ENCODE results near the gene HACD2.

Gene HACD2

DNA sequence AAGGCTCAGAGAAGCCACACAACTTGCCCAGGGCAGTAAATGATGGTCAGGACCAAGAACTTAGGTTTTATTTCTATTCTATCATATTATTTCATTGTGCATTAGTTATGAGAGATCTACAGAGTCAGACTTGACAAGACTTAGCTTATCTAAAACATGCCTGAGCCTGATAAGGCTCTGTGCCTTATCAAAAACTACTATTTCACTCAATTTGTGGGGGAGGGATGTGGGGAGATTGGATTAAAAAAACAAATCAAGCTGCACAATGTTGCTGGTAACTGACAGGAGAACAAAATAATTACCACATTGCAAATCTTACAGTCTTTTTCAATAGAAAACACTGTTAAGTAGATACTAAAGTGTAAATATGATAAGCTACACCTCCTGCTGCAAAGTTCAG lies 16.0 kb downstream of the HACD2 start:
- no peak for DNase-seq

DNA sequence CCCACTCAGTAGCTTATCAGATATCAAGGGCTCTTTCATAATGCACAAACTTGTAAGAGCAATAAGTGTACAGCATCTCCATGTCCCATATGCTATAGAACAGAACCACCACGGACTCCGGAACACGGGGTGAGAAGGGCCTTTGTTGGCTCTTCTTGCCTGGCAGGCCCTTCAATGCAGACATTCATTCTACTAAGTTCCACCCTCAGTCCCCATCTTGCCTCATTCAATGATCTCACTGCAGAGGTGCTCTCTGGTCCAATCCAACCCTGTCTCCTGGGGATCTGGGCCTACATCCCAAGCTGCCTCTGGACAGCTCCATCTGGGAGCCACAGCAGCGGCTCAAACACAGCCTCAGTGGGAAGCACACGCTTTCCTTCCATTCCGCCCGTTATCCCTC lies 16.8 kb downstream of the HACD2 start:
- no peak for DNase-seq

DNA sequence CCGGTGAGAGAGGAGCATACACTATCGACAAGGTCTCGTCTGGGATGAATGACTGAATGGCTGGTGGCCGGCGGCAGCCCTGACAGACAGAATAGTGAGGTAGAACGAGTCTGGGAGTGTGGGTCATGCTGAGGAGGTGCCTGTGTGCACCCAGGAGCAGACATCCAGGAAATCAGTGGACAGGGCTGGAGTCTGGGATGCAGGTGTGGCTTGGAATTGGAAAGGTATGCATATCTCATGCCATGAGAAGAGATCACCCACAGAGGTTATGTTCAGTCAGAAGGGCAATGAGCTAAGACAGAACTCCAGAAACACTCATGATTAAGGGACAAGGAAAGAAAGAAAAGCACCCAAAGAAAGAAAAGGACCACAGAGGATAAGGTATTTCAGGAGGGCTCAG lies 20.8 kb downstream of the HACD2 start:
- DNase-seq = no peak

DNA sequence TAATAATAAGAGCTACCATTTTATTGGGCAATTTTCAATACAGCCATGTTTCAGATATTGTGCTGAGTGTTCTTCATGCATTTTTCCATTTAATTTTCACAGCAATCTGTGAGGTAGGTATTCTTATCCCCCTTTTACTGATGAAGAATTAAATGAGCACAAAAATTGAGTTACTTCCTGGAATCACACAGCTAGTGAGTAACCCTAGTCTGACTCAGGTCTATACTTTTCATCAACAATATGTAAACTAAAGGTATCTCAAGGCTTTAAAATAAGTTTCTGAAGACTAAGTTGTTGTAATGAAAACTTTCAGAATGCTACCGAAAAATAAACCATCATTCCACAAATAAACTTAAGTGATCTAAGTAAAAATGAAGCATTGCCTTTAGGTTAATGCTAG lies 22.3 kb downstream of the HACD2 start:
- no peak for DNase-seq

DNA sequence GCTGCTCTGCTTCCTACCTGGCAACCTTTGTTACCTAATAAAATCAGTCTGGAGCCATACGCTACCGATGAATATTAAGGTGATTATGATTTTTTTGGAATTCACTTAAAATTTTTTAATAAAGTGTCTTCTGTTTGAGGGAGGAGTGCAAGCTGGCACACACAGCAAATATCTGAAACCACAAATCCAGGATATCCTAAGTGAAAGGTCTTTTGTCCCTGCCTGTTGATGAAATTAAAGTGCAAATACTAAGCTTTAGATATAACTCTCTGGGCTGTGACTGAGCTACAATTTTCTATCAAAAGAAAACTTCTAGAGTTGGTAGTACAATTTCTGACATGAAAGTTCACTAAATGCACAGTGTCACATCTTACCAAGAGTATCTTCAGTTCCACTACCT lies 23.7 kb downstream of the HACD2 start:
- DNase-seq = no peak

DNA sequence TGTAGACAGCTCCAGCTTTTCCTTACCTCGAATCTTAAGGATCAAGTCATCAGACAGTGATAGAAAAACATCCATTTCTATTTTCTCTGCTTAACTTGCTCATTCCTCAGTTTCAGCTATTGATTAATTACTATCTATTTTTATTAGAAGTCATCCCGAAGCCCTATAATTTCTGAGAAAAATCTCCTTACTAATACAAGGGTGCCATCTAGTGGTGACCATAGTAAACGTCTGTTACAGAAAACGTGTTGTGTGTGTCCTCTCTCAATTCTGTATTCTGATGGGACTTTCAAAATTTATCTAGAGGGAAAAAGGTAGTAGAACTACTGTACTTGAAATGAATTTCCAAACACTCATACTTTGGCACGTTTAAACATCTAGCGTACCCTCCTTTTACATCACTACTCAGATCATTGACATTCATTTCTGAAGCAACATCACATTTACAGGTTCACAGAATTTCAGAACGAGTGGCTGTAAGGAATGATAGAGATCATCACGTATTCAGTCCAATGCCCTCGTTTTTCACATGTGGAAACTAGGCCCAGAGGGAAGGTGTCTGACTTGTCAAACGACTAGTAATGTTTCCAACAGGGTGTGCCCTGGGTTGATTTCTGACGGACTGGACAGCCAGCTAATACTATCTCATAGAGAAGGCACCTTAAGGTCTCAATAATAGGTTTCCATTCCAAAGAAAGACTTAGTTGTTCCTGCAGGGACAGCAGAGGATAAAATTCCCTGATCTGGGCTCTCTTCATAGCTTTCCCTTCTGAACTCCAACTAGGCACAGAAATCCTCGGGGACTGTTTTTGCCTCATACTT lies 25.6 kb downstream of the HACD2 start:
- peak; percentile 54 for DNase-seq

DNA sequence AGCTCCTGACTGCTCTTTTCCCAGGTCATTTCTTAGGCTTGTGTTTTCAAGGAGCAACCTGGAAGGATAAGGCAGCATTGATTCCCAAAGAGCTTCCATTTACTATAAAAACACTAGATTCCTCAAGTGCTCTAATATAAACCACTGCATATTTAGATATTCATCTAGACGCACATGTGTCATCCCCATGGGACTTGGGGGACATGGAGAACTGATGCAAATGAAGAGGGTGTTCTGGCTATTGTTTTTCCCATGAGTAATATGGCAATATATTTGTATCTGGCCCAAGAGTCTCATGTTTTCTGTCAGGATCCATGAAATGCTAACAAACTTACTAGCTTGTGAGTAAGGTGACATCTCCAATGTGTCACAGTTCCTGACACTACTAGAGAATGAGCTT lies 31.3 kb downstream of the HACD2 start:
- DNase-seq = peak; percentile 27

DNA sequence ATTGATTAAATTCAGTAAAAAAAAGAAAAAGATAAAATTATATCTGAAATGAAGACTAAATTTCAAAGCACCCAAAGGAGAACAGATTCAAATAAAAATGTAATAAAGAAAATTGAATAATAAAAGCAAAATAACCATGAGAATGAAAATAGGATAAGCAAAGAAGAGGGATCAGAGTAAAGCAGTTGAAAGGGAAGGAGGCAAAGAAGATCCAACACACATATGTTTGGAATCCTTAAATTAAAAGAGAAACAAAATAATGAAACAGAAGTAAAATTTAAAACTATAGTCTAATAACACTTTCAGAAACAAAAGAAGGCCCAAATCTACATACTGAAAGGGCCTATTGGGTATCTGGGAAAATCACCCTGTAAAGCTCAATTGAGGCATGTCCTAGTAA lies 32.1 kb downstream of the HACD2 start:
- DNase-seq = no peak

DNA sequence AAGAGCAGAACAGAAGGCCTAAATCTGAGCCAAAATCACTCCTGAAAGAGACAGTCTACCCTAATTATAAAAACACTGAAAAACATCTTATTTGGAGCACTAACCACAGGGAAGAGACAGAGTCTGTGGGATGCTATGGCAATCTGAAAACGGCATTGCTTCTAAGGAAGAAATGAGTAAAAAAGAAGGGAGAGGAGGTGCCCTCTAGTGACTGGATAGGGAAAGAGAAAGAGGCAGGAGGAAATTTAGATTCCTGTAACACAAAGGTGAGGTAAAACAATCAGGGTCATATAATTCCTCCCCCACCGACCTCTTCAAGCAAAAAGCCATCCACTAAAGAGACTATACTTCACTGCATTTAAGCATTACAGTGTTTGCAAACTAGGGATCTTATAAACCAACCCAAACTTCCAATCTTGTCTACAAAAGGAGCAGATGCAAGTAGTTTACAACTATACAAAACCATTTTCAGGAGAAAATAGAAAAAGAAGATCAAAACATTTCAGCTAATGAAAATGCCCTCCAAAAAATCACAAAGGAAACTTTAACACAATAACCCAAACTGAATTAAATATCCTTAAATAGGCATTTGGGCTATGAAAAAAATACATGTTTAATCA lies 32.6 kb downstream of the HACD2 start:
- DNase-seq = peak; percentile 32

DNA sequence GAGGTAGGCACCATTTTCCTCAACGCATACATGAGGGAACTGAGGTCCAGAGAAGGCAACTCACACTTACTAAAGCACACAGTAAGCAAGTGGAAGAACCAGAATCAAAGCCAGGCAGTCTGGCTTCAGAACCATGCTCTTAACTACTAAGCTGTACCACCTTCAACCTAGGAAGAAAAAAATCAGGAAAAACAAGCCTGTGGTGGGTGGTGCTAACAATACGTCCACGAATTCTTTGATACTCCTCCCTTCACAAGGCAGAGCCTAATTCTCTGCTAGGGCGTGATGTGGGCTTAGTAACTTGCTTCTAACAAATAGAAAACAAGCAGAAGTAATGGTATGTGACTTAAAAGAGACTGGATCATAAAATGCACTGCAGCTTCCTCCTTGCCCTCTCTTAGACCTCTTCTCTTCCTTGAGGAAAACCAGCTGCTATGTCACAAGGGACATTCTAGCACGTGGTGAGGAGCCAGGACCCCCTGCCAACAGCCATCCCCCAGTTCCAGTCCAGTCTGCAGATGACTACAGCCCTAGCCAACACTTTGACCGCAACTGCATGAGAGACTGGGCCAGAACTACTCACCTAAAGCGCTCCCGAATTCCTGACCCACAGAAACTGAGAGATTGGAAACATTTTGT lies 36.9 kb downstream of the HACD2 start:
- DNase-seq = no peak

DNA sequence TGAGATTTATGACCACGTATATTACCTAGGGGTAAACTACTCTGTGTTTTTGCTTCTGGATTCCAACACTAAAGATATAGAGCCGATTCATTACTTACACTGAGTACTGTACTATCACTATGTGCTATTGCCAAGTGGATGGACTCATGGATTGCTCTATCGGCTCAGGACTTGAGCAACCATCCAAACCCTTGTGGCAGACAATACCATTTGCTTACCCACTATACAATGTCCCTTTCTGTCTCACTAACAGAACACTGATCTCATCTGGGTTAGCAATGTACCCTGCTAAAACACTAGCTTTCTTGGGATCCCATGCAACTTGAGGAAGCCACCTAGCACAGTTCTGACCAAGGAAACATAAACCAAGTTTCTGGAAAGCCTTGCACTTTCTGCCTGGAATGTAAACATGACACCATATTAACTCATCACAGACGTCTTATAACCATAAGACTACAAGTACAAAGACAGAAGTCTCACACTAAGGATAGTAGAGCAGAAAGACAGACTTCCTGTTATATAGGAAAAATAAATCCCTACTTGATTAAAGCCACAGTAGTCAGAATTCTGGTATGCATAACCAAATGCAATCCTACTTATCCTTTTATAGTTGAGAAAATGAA lies 38.6 kb downstream of the HACD2 start:
- peak; percentile 80 for DNase-seq

DNA sequence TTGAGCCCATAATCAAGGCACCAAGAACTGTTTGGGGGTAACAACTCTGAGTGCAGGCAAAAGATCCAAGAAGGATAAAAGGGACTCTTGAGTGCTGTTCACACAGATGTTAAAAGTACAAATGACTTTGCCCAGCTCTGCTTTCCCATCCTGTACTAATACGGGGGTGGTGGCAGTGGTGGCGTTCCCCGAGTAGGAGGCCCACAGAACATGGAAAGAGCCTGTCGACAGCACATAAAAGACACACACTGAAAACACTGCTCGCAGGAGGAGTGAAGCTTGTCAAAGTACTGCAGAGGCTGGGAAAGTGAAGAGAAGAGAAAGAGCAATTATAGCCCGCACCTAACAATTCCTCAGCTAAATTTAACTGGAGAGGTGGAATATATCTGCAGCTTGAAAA lies 40.9 kb downstream of the HACD2 start:
- DNase-seq = no peak

DNA sequence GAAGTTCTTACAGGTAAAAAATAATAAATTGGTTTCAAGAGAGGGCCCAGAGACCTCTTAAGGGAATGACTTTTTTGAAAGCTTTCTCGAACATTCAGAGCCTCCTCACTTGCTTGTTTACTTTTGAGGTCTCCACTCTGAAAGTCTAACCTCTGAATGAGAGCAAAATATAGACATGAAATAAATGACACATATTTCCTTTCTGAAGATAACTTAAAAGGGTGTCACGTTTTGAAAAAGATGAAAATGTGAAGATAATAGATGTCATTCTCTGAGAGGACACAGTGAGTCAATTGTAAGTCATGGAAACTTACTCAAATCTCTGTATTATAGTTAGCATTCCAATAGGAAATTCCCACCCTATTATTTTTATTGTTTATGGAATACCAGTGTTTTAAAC lies 44.6 kb downstream of the HACD2 start:
- no peak for DNase-seq

DNA sequence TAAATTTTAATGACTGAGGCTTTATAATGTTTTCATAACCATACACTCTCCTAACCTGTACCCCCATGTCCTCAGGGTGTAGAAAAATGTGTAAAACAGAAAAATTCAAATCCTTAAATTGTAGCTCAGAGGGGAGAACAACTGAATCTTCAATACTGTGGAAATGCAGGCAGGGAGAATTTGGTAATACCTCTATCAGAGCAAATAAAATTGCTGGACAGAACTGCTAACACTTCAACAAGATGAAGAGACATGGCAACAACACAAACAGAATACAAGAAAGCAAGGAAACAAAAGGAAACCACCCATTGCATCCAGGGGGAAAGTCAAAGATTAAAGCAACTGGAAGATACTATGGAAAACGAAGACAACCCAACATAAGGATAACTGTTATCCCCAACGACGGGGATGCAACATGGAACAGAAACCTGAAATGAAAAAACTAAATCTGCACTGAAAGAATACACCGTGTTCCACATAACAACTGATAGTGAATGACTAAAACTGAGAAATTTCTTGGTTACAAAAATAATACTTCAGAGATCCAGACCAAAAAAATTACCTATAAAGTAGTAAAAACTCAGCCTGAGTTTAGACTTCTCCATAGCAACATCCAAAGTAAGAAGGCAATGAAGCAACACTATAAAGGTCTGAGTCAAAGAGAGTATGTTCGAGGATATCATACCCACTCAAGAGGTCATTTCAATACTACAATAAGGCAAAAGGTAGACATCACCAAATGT lies 48.5 kb downstream of the HACD2 start:
- DNase-seq = no peak

DNA sequence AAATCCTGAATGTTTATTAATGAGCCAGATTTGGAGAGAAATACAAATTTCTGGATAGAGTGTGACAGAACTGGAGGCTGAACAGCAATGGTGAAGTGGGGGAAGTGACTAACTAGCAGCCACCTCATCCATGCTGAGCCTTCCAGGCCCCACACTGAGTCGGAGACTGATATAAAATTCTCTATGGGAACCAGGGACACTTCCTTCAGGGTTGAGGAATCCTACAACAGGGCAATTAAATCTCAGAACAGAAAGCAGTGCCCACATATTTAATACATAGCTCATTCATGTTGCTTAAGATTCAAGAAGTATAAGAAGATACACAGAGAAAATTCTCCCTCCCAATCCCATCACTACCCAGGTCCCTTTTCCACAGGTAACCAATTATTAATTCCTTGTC lies 49.3 kb downstream of the HACD2 start:
- peak; percentile 78 for DNase-seq

DNA sequence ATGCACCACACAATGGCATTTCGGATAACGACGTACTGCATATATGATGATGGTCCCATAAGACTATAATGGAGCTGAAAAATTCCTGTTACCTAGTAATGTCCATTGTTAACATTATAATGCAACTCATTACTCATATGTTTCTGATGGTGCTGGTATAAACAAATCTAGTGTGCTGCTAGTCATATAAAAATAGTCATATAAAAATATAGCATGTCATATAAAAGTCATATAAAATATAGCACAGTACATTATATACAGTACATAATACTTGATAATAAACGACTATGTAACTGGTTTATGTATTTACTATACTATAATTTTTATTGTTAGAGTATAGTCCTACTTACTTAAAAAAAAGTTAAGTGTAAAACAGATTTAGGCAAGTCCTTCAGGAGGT lies 50.6 kb downstream of the HACD2 start:
- DNase-seq = no peak

DNA sequence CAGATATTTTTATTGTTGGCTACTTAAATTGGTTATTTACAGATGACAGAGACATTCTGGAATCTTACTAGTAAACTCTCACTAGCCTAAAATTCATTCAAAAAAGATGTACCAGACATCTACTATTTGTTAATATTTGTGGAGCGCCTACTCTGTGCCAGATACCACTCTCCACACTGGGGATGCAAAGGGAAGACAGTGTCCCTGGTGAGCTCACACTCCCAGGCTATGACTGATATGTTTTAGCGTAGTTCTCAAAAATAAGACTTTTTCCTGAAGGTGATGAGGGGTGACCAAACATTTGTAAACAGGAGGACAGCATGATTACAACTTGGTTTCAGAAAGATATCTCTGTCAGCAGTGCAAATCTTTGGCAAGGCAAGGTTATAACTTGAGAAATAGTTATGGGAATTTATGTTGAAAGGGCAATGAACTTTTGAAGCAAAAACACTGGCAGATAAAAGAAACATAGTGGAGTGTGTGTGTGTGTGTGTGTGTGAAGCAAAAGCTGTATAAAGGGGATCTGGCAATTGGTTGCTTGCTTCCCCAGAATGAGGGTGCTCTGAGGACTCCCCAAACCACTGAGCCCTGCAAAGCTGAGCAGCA lies 51.2 kb downstream of the HACD2 start:
- no peak for DNase-seq

DNA sequence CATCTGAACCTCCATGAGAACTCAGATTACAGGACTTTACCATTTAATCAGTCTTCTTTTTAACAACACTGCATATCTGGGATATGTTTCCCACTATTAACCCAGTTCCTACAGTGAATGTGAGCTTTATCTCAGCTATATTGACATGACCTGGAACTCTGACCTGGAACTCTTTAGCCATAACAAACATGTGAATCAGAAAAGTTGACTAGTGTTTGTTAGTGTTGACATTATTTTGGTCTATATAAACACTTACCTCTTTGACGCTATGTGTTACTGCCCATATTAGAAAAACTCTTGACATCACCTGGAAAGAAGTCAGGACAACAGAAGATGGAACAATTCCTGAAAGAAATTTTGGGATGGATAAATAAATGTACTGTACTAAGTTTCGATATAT lies 56.7 kb downstream of the HACD2 start:
- DNase-seq = no peak

DNA sequence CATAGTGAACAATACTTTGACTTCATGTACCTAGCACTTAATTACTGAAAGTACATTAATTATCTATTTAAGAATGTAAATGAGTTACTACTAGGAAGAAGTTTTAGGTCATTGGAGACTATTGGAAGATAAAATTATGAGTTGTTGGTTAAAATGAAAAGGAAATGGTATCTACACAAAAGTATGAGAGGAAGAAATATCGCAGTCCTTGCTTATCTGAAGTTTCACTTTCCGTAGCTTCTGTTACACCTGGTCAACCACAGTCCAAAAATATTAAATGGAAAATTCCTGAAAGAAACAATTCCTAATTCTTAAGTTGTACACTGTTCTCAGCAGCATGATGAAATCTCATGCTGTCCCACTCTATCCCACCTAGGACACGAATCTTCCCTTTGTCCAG lies 57.8 kb downstream of the HACD2 start:
- no peak for DNase-seq

DNA sequence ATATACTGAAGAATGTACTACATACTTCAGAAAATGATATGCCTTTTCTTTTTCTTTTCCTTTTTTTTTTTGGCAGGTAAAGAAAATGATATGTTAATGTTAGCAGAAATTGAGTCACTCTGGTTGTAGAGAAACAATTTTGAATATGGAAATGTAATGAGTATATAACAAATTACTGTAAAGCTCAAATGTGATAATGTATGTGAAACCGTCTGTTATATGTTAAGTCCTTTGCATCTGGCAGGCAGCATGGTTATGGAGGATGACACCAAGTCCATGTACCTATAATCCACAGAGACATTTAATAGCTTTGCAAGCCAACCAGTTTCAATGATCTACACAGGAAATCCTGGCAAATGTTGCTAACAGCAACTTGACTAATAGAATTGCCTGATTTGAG lies 58.4 kb downstream of the HACD2 start:
- DNase-seq = no peak

DNA sequence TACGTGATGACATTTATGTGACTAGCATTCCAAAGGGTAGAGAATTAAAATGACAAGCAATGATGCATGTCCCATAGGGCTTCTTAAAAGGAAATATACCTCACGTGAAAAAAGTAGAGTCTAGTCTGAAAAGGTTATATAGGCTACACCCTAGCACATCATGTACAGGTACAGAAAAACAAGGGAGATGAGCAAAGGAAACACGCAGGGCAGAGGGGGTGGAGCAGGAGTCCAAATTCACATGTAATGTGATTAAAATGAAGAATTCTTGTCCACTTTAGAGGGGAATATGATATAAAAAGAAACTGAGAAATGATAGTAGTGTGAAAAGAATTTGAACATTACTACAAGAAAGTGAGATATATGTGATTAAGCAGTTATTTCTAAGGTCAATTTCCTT lies 59.4 kb downstream of the HACD2 start:
- DNase-seq = no peak

DNA sequence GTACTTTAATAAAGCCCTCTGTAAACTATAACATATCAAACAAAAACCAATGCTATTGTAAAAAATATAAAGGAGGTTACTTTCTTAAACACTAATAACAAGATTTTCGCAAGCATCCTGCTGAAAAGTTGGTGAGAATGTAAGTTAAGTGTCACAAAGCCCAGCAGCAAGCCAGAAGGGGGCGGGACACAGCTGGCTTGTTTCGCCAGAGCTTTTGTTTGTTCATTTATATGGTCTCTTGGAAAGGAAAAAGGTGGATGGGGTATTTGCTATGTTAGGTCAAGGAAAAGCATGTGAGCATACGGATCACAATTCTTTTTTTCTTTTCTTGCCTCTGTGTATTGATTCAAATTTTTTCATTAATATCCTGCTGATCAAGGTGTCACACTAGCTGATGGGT lies 59.9 kb downstream of the HACD2 start:
- no peak for DNase-seq

DNA sequence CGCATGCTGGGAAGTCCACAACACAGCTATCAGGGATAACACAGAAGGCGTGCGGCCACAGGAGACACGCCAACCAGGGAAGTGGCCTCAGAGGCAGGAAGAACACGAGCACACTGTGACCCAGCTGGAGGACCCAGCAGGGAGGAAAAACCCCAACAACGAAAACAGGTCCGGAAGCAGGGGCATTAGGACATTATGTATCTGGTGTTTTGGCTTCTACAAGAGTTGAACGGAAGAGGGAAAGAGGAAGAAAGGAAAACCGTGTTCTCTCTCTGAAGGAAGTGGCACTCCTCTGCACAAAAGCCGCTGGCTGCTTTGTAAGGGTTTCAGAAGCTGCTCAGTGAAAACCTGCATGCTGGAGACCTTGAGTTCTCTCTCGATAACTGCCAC lies 61.8 kb downstream of the HACD2 start:
- no peak for DNase-seq
